HG02763 (cell line): Measurements from ENCODE around the gene FER1L5.

Experiments used
- ATAC-seq: cut with Tn5 transposase; IDR thresholded peaks from one replicate; pipeline ENCODE4 v1.9.1; 2021; ENCODE audit warnings: mild to moderate bottlenecking, moderate library complexity; ENCODE audit not compliant: unreplicated experiment

Gene FER1L5

GRCh38 chr2:96694816-96695455, 52.4 kb downstream of the FER1L5 start:
- no peak for ATAC-seq

- no peak for ATAC-seq
These were observed 53.0 kb downstream of the FER1L5 start for GRCh38 chr2:96695602-96696001.

- no peak for ATAC-seq
These were observed 54.9 kb downstream of the FER1L5 start for GRCh38 chr2:96697476-96697875.

GRCh38 chr2:96698221-96698861, 55.8 kb downstream of the FER1L5 start:
- no peak for ATAC-seq

- ATAC-seq: no peak
These were observed 56.5 kb downstream of the FER1L5 start for GRCh38 chr2:96699021-96699420.

- no peak for ATAC-seq
These were observed 57.1 kb downstream of the FER1L5 start for GRCh38 chr2:96699621-96700020.

- no peak for ATAC-seq
These were observed 57.5 kb downstream of the FER1L5 start for GRCh38 chr2:96700086-96700485.

GRCh38 chr2:96701636-96702035, 59.1 kb downstream of the FER1L5 start:
- no peak for ATAC-seq

GRCh38 chr2:96702098-96702785, 59.7 kb downstream of the FER1L5 start:
- ATAC-seq: no peak

- no peak for ATAC-seq
These were observed 60.6 kb downstream of the FER1L5 start for GRCh38 chr2:96703021-96703751.

- ATAC-seq: no peak
These were observed 68.4 kb downstream of the FER1L5 start for GRCh38 chr2:96710985-96711384.

- no peak for ATAC-seq
These were observed 73.1 kb downstream of the FER1L5 start for GRCh38 chr2:96715658-96716057.

- ATAC-seq: no peak
These were observed 73.8 kb downstream of the FER1L5 start for GRCh38 chr2:96716388-96716787.

- no peak for ATAC-seq
These were observed 83.6 kb downstream of the FER1L5 start for GRCh38 chr2:96726131-96726530.

- ATAC-seq: no peak
These were observed 84.9 kb downstream of the FER1L5 start for GRCh38 chr2:96727431-96727830.

GRCh38 chr2:96729748-96730147, 87.2 kb downstream of the FER1L5 start:
- no peak for ATAC-seq

- ATAC-seq: no peak
These were observed 87.6 kb downstream of the FER1L5 start for GRCh38 chr2:96730212-96730611.

- ATAC-seq: no peak
These were observed 91.4 kb downstream of the FER1L5 start for GRCh38 chr2:96733931-96734330.

GRCh38 chr2:96734880-96735583, 92.5 kb downstream of the FER1L5 start:
- no peak for ATAC-seq

GRCh38 chr2:96737251-96737650, 94.7 kb downstream of the FER1L5 start:
- ATAC-seq: no peak

- ATAC-seq: no peak
These were observed 95.3 kb downstream of the FER1L5 start for GRCh38 chr2:96737831-96738230.
